A549 (cell line): ENCODE results near the gene PXT1.

Source experiments
- FOSB ChIP-seq: fragments of 250-450 bp; sonication (Bioruptor Pico); IDR thresholded peaks from 2 replicates; pipeline ENCODE4 v1.5.0; 2020; ENCODE audit warnings: mild to moderate bottlenecking, moderate library complexity
- ZFP36 ChIP-seq: fragments of 450-650 bp; IDR thresholded peaks from 2 replicates; pipeline ENCODE4 v1.6.1; 2014; ENCODE audit warnings: borderline replicate concordance; ENCODE audit not compliant: partially characterized antibody
- TF ChIP-seq, protein P1 (sequence below): fragments of >200 bp; sonication (Bioruptor Twin); formaldehyde crosslinking; IDR thresholded peaks from 3 replicates; pipeline ENCODE4 v1.5.1; 2016

DNA sequence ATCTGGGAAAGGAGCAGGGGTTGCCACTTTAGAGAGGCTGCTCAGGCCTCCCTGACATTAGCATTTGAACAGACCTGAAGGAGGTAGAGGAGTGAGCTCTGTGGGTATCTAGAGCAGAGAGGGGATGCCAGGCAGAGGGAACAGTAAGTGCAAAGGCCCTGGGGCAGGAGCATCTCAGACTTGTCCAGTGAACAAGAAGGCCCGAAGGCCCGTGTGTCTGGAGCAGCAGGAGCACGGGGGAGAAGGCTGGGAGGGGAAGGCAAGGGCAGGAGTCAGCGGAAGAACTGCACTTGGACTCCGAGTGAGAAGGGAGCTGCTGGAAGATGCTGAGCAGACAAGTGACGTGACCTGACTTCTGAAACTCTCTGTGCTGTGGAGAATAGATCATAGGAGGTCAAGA, 70.6 kb downstream of the PXT1 start:
- no peak for TF ChIP-seq ZFP36
- TF ChIP-seq, protein P1, sequence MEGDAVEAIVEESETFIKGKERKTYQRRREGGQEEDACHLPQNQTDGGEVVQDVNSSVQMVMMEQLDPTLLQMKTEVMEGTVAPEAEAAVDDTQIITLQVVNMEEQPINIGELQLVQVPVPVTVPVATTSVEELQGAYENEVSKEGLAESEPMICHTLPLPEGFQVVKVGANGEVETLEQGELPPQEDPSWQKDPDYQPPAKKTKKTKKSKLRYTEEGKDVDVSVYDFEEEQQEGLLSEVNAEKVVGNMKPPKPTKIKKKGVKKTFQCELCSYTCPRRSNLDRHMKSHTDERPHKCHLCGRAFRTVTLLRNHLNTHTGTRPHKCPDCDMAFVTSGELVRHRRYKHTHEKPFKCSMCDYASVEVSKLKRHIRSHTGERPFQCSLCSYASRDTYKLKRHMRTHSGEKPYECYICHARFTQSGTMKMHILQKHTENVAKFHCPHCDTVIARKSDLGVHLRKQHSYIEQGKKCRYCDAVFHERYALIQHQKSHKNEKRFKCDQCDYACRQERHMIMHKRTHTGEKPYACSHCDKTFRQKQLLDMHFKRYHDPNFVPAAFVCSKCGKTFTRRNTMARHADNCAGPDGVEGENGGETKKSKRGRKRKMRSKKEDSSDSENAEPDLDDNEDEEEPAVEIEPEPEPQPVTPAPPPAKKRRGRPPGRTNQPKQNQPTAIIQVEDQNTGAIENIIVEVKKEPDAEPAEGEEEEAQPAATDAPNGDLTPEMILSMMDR: no peak
- TF ChIP-seq FOSB (CRISPR knock-in tag): no peak
